HCT116 (cell line): ENCODE measurements around the gene FAM120A. TPM values are rescaled to one million over a fixed set of nuclear protein-coding genes. Genes with fewer than 3 reads are reported as not detected.

ENCODE experiments used
- ATAC-seq: fragments of 200-7000 bp; cut with Tn5 transposase; 2 replicates; pipeline ENCODE4 v1.9.1; 2020; ENCODE audit warnings: mild to moderate bottlenecking, moderate library complexity
- BruUV-seq: library from RNA; stranded (reverse); fragments of 400-500 nt; replicated peaks from 2 replicates; lab custom pipeline; 2021; lab: Mats Ljungman, UMichigan
- CTCF ChIA-PET: fragments of 300-600 bp; sonication (Branson Sonifier 250); formaldehyde crosslinking; loops from one replicate; lab custom pipeline; 2021; ENCODE audit warnings: antibody characterized with exemption; lab: Charles Lee
- POLR2A ChIA-PET: fragments of 300-600, 350-600 bp; sonication (Branson Sonifier 250); formaldehyde crosslinking; loops from one replicate; lab custom pipeline; 2021; ENCODE audit warnings: antibody characterized with exemption; lab: Charles Lee
- RAD21 ChIA-PET, 2 experiments: fragments of 300-600 bp; sonication (Branson Sonifier 250); formaldehyde crosslinking; loops; one replicate each; lab custom pipeline; 2023; ENCODE audit warnings: low total read pairs in 2 of 2; ENCODE audit not compliant: uncharacterized antibody in 2 of 2, unreplicated experiment in 2 of 2, low non-redundant PET in 1 of 2; lab: Charles Lee
- DNase-seq: peaks from one replicate; pipeline ENCODE4 v3.0.0-alpha.2; 2010; ENCODE audit warnings: low read depth, low spot score
- H2AFZ ChIP-seq: fragments of 200-600 bp; shearing (Covaris generic), sonication (generic); 2 replicates; pipeline ENCODE4 v1.6.1; 2017; ENCODE audit warnings: low read depth, mixed run types, mixed read lengths, antibody characterized with exemption, low read length; ENCODE audit not compliant: poor library complexity, severe bottlenecking
- H3K27ac ChIP-seq: 2 replicates; pipeline ENCODE4 v1.5.1; 2012; ENCODE audit warnings: low read depth, low read length
- H3K27me3 ChIP-seq: fragments of 200-600 bp; sonication (generic); 2 replicates; pipeline ENCODE4 v1.6.1; 2016; ENCODE audit warnings: mixed run types, low read length, mixed read lengths; ENCODE audit not compliant: insufficient read depth
- H3K36me3 ChIP-seq, 2 experiments: fragments of 200-500 bp in 1 of 2; fragments of 200-600 bp in 1 of 2; sonication (Bioruptor generic) in 1 of 2; sonication (generic) in 1 of 2; 2 replicates each; pipeline versions ENCODE4 v1.5.1 to v1.6.1; 2014 to 2016; ENCODE audit warnings: low read length in 2 of 2, inconsistent platforms in 1 of 2, mixed read lengths in 1 of 2, mixed run types in 1 of 2; ENCODE audit not compliant: insufficient read depth in 2 of 2, control insufficient read depth in 1 of 2
- H3K4me1 ChIP-seq, 2 experiments: fragments of 200-600 bp in 1 of 2; sonication (generic) in 1 of 2; 2 replicates each; pipeline versions ENCODE4 v1.5.1 to v1.6.1; 2012 to 2017; ENCODE audit warnings: low read length in 2 of 2, inconsistent platforms in 1 of 2, mild to moderate bottlenecking in 1 of 2, mixed read lengths in 1 of 2, mixed run types in 1 of 2, moderate library complexity in 1 of 2; ENCODE audit not compliant: insufficient read depth in 2 of 2, control insufficient read depth in 1 of 2
- H3K4me2 ChIP-seq: fragments of 200-600 bp; sonication (generic); 2 replicates; pipeline ENCODE4 v1.6.1; 2017; ENCODE audit warnings: mixed run types, low read length, mixed read lengths
- H3K4me3 ChIP-seq, 2 experiments: fragments of 200-600 bp in 1 of 2; sonication (generic) in 1 of 2; replicated peaks in 1 of 2; 2 replicates each; pipeline ENCODE4 v1.5.1; 2011 to 2016; ENCODE audit warnings: low read length in 2 of 2, control low read depth in 1 of 2, low read depth in 1 of 2, mild to moderate bottlenecking in 1 of 2, mixed read lengths in 1 of 2, mixed run types in 1 of 2
- H3K79me2 ChIP-seq: fragments of 200-600 bp; sonication (generic); 2 replicates; pipeline ENCODE4 v1.6.1; 2017; ENCODE audit warnings: mild to moderate bottlenecking, mixed run types, low read length, moderate library complexity, mixed read lengths; ENCODE audit not compliant: insufficient read depth
- H3K9ac ChIP-seq: fragments of 200-600 bp; sonication (generic); 2 replicates; pipeline ENCODE4 v1.6.1; 2016; ENCODE audit warnings: low read length, mixed read lengths
- H3K9me2 ChIP-seq: fragments of 200-600 bp; sonication (generic), shearing (Covaris generic); 2 replicates; pipeline ENCODE4 v1.6.1; 2017; ENCODE audit warnings: mixed run types, mild to moderate bottlenecking, moderate library complexity; ENCODE audit not compliant: insufficient read depth
- H3K9me3 ChIP-seq, 2 experiments: fragments of 200-500 bp in 1 of 2; fragments of 200-600 bp in 1 of 2; sonication (Bioruptor generic) in 1 of 2; sonication (generic) in 1 of 2; 2 replicates each; pipeline ENCODE4 v1.6.1; 2014 to 2017; ENCODE audit warnings: low read length in 2 of 2, mixed read lengths in 2 of 2, inconsistent platforms in 1 of 2, low read depth in 1 of 2, mild to moderate bottlenecking in 1 of 2, mixed run types in 1 of 2, moderate library complexity in 1 of 2; ENCODE audit not compliant: control insufficient read depth in 1 of 2, insufficient read depth in 1 of 2
- H4K20me1 ChIP-seq: fragments of 200-600 bp; sonication (generic), shearing (Covaris generic); 2 replicates; pipeline ENCODE4 v1.6.1; 2017; ENCODE audit warnings: mixed run types, mild to moderate bottlenecking, moderate library complexity; ENCODE audit not compliant: insufficient read depth
- ATF3 ChIP-seq: IDR thresholded peaks from 2 replicates; pipeline ENCODE4 v1.6.1; 2012
- CBX3 ChIP-seq: IDR thresholded peaks from 2 replicates; pipeline ENCODE4 v1.6.1; 2012; ENCODE audit warnings: low read depth
- CEBPB ChIP-seq: IDR thresholded peaks from 2 replicates; pipeline ENCODE4 v1.6.1; 2012; ENCODE audit warnings: low read depth
- EGR1 ChIP-seq: IDR thresholded peaks from 2 replicates; pipeline ENCODE4 v1.6.1; 2012; ENCODE audit warnings: low read depth
- EZH2 ChIP-seq: fragments of 200-600 bp; sonication (generic); IDR thresholded peaks from 2 replicates; pipeline ENCODE4 v1.6.1; 2017; ENCODE audit warnings: antibody characterized with exemption, mixed run types
- RAD21 ChIP-seq: IDR thresholded peaks from 2 replicates; pipeline ENCODE4 v1.6.1; 2012; ENCODE audit warnings: low read depth, mild to moderate bottlenecking
- SP1 ChIP-seq: IDR thresholded peaks from 2 replicates; pipeline ENCODE4 v1.6.1; 2012; ENCODE audit warnings: low read depth
- TCF7L2 ChIP-seq: IDR thresholded peaks from 2 replicates; pipeline ENCODE4 v1.7.0; 2011; ENCODE audit warnings: borderline replicate concordance, inconsistent platforms; ENCODE audit not compliant: insufficient read depth, insufficient read length; ENCODE audit errors: extremely low read depth
- YY1 ChIP-seq: IDR thresholded peaks from 2 replicates; pipeline ENCODE4 v1.6.1; 2011; ENCODE audit warnings: low read length, low read depth, moderate library complexity, mild to moderate bottlenecking; ENCODE audit not compliant: insufficient replicate concordance; ENCODE audit errors: extremely low read depth
- ZFX ChIP-seq: fragments of 450-650 bp; IDR thresholded peaks from 2 replicates; pipeline ENCODE4 v1.6.1; 2017
- ZNF274 ChIP-seq: fragments of 200-500 bp; sonication (Bioruptor generic); IDR thresholded peaks from 2 replicates; pipeline ENCODE4 v1.6.1; 2014; ENCODE audit warnings: mild to moderate bottlenecking, low read depth, low read length, inconsistent platforms
- intact Hi-C: fragments of 100-400 bp; cut with micrococcal nuclease; formaldehyde crosslinking; loops from 2 replicates; pipeline ENCODE4 v1.10.0; 2022
- total RNA-seq: library from RNA; stranded (reverse); gene quantifications from one replicate; pipeline ENCODE4 v1.2.1, GENCODE V29; 2021; ENCODE audit not compliant: unreplicated experiment
- TF ChIP-seq, protein P1 (sequence below), 3 experiments: fragments of 200-600 bp in 1 of 3; sonication (generic) in 1 of 3; IDR thresholded peaks in 2 of 3; conservative IDR thresholded peaks in 1 of 3; 2 replicates each; pipeline ENCODE4 v1.5.1; 2012 to 2017; ENCODE audit warnings: low read depth in 2 of 3, low read length in 2 of 3, antibody characterized with exemption in 1 of 3, borderline replicate concordance in 1 of 3, control low read depth in 1 of 3, mild to moderate bottlenecking in 1 of 3, mixed read lengths in 1 of 3, mixed run types in 1 of 3, moderate library complexity in 1 of 3; ENCODE audit not compliant: insufficient read depth in 1 of 3
- TF ChIP-seq, protein P2 (sequence below): IDR thresholded peaks from 2 replicates; pipeline ENCODE4 v1.6.1; 2011; ENCODE audit warnings: mild to moderate bottlenecking, low read length, moderate library complexity; ENCODE audit not compliant: insufficient replicate concordance; ENCODE audit errors: extremely low read depth

Gene FAM120A
- total RNA-seq, 1 experiment from 2014 or later, result 122 TPM

DNA sequence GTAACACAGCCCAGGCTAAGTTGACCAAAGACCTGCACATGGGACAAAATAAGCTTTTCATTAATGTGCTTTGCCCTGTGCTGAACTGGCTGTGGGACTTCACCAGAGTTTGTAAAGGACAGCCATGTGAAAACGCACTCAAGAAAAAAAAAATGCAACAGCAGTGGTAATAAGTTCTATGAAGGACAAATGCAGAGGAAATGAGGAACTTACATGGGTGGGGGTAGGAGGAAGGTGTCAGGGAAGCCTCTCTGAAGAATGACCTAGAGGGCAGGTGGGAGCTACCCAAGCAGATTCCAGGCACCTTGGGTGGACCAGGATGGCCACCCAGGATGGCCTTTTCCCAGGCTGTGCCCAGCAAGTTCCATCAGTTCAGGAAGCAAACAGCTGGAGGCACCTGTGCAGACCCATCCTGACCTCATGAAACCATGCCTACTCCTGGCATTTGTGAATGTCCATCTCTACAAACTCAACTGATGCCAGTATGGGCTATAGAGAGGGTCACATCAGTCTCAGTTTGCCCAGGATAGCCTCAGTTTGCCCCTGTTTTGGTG lies 118.2 kb downstream of the FAM120A start:
- H4K20me1 ChIP-seq, result no peaks in the 10 kb centered on the region
- H3K4me2 ChIP-seq, result no peak overlapping the region
- H2AFZ ChIP-seq, result no peak overlapping the region
- H3K9ac ChIP-seq, result no peak overlapping the region
- H3K79me2 ChIP-seq, result no peaks in the 10 kb centered on the region
- H3K36me3 ChIP-seq, result no peaks in the 10 kb centered on the region
- BruUV-seq, result no TSS peak
- H3K27me3 ChIP-seq, result no peaks in the 10 kb centered on the region
- POLR2A ChIA-PET, result no interaction called here
- no peak overlapping the region for H3K27ac ChIP-seq
- H3K4me3 ChIP-seq, result no peak overlapping the region
- H3K9me2 ChIP-seq, result no peaks in the 10 kb centered on the region
- RAD21 ChIA-PET, result no interaction called here
- intact Hi-C loops, result loop anchor here (10.0 kb wide), 2 partner anchors 265 to 565 kb away; no protein-coding TSS in a partner anchor
- DNase-seq, result no peak
- H3K9me3 ChIP-seq, result peaks cover 0 to 4% of the 10 kb centered on the region in 2 experiments; a peak in 1 of 4 replicates
- H3K4me1 ChIP-seq, result peaks cover 4 to 12% of the 10 kb centered on the region in 2 experiments; a peak in 2 of 4 replicates
- ATAC-seq, result no peak
- TF ChIP-seq RAD21 (no peak), ATF3 (no peak), ZNF274 (no peak), ZFX (no peak), EGR1 (no peak), YY1 (no peak), CEBPB (no peak), SP1 (no peak), TCF7L2 (no peak), EZH2 (no peak), CBX3 (no peak)
- TF ChIP-seq, protein P1, sequence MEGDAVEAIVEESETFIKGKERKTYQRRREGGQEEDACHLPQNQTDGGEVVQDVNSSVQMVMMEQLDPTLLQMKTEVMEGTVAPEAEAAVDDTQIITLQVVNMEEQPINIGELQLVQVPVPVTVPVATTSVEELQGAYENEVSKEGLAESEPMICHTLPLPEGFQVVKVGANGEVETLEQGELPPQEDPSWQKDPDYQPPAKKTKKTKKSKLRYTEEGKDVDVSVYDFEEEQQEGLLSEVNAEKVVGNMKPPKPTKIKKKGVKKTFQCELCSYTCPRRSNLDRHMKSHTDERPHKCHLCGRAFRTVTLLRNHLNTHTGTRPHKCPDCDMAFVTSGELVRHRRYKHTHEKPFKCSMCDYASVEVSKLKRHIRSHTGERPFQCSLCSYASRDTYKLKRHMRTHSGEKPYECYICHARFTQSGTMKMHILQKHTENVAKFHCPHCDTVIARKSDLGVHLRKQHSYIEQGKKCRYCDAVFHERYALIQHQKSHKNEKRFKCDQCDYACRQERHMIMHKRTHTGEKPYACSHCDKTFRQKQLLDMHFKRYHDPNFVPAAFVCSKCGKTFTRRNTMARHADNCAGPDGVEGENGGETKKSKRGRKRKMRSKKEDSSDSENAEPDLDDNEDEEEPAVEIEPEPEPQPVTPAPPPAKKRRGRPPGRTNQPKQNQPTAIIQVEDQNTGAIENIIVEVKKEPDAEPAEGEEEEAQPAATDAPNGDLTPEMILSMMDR (IDR thresholded peaks at IDR 0.05 in 2 of 3, conservative IDR thresholded peaks at IDR 0.05 in 1 of 3; ENCODE audit: borderline replicate concordance in 1 of 3, insufficient read depth in 1 of 3, low read depth in 2 of 3, low read length in 2 of 3), result no peak
- TF ChIP-seq, protein P2, sequence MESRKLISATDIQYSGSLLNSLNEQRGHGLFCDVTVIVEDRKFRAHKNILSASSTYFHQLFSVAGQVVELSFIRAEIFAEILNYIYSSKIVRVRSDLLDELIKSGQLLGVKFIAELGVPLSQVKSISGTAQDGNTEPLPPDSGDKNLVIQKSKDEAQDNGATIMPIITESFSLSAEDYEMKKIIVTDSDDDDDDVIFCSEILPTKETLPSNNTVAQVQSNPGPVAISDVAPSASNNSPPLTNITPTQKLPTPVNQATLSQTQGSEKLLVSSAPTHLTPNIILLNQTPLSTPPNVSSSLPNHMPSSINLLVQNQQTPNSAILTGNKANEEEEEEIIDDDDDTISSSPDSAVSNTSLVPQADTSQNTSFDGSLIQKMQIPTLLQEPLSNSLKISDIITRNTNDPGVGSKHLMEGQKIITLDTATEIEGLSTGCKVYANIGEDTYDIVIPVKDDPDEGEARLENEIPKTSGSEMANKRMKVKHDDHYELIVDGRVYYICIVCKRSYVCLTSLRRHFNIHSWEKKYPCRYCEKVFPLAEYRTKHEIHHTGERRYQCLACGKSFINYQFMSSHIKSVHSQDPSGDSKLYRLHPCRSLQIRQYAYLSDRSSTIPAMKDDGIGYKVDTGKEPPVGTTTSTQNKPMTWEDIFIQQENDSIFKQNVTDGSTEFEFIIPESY, result no peak
- CTCF ChIA-PET, result no interaction called here
